Aorta (tissue), 5 donors: ENCODE results near the gene PDIA5. TPM values are rescaled to one million over a fixed set of nuclear protein-coding genes. Genes with fewer than 3 reads are reported as not detected.

Experiments used
- ATAC-seq: fragments of 200-7000 bp; cut with Tn5 transposase; one replicate; pipeline ENCODE4 v1.9.1; 2022; ENCODE audit warnings: moderate library complexity; ENCODE audit not compliant: low FRiP score
- DNase-seq, 2 donors: peaks; one replicate each; pipeline ENCODE4 v3.0.0-alpha.2; 2020
- H3K27ac ChIP-seq, 2 donors: one replicate each; pipeline ENCODE4 v1.5.1; 2013; ENCODE audit warnings: low read length in 2 of 2, mild to moderate bottlenecking in 2 of 2, moderate library complexity in 2 of 2, control low read depth in 1 of 2, inconsistent platforms in 1 of 2, low read depth in 1 of 2
- H3K27me3 ChIP-seq, 2 donors: one replicate each; pipeline ENCODE4 v1.6.1; 2013; ENCODE audit warnings: control low read depth in 1 of 2, low read length in 1 of 2, mild to moderate bottlenecking in 1 of 2, moderate library complexity in 1 of 2; ENCODE audit not compliant: insufficient read depth in 2 of 2, control insufficient read depth in 1 of 2
- H3K36me3 ChIP-seq, 2 donors: one replicate each; pipeline ENCODE4 v1.6.1; 2013; ENCODE audit warnings: control low read depth in 1 of 2, low read length in 1 of 2, mild to moderate bottlenecking in 1 of 2; ENCODE audit not compliant: insufficient read depth in 2 of 2, control insufficient read depth in 1 of 2
- H3K4me1 ChIP-seq, 2 donors: one replicate each; pipeline ENCODE4 v1.6.1; 2013; ENCODE audit warnings: low read length in 2 of 2, control low read depth in 1 of 2, mild to moderate bottlenecking in 1 of 2, moderate library complexity in 1 of 2; ENCODE audit not compliant: insufficient read depth in 2 of 2, control insufficient read depth in 1 of 2
- H3K4me3 ChIP-seq, 2 donors: one replicate each; pipeline ENCODE4 v1.5.1; 2013; ENCODE audit warnings: low read length in 2 of 2, control low read depth in 1 of 2, mild to moderate bottlenecking in 1 of 2
- H3K9me3 ChIP-seq: one replicate; pipeline ENCODE4 v1.6.1; 2013; ENCODE audit warnings: mild to moderate bottlenecking, low read length; ENCODE audit not compliant: control insufficient read depth
- WGBS, 2 donors: extraction: QIAGEN DNeasy Blood & Tissue Kit; methylation state at CpG; one replicate each; pipeline ENCODE4 v1.1.7; 2013; 5-methylcytosine and 5-hydroxymethylcytosine counted together
- intact Hi-C, 2 donors: fragments of 100-400 bp; cut with DNase I; formaldehyde crosslinking; loops; one replicate each; pipeline versions ENCODE4 v1.14.2 to v1.15.0; 2022
- polyA plus RNA-seq, 2 donors: library from polyadenylated mRNA; stranded (reverse); fragments of 200-250 nt; gene quantifications; one replicate each; pipeline ENCODE4 v1.2.3, GENCODE V29; 2013
- total RNA-seq, 2 donors: library from RNA; stranded (reverse); fragmentation: NEBNext Ultra II Directional; extraction: Animal tissue kit (Norgen Biotek cat#: 25700); gene quantifications; one replicate each; pipeline ENCODE4 v1.2.1, GENCODE V29; 2021
- donor health status: healthy with polysubstance abuse.
- donor health status: Bipolar disorder and iron deficiency.
- donor health status: DM: no; HTN: no; CAD: no.
- donor health status: DM: no; HTN: no; CAD: no.
- donor health status: DM: yes; HTN: yes; CAD: no.

Gene PDIA5
- total and polyA plus RNA-seq, 4 donors, result 8.6 to 50.4 (median 30.4) TPM

- DNase-seq (no peak), ATAC-seq (no peak)
- no peaks in the 10 kb centered on the region for H3K27me3 ChIP-seq
- no peak overlapping the region for H3K27ac ChIP-seq
- no peak overlapping the region for H3K4me3 ChIP-seq
- intact Hi-C loops, result no loop called here
- H3K36me3 ChIP-seq, result peaks cover 4 to 10% of the 10 kb centered on the region in 2 donors
- no peaks in the 10 kb centered on the region for H3K9me3 ChIP-seq
- 93 to 94% methylated on average over 7 of the region's 7 CpGs for WGBS, 2 donors
- no peaks in the 10 kb centered on the region for H3K4me1 ChIP-seq
Observed at GRCh38 chr3:123161167-123161566, 94.3 kb downstream of the PDIA5 start.

DNA sequence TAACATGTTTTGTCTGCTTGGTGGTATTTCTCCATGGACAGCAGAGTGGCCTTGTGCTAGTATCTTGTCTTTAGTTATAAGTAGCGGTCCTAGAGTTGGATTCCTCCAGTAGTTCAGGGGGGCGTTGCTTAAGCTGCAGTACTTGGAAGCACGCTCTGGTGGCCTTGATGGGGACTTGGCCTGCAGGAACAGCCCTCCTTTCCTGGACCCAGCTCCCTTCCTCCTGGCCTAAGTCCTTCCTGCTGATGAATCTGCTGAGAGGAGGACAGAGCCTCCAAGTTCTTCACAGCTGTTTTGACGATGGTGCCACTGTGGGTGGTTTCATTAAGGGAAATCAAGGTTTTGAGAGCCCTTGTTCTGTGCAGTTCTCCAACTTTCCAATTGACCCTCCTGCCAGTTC is 96.3 kb downstream of the PDIA5 start:
- intact Hi-C loops, result no loop called here
- Histone ChIP-seq H3K27ac (no peak overlapping the region), H3K4me1 (no peaks in the 10 kb centered on the region), H3K4me3 (no peak overlapping the region), H3K9me3 (no peaks in the 10 kb centered on the region), H3K36me3 (peaks cover 4 to 9% of the 10 kb centered on the region in 2 donors), H3K27me3 (no peaks in the 10 kb centered on the region)
- 83 to 88% methylated on average over 4 of the region's 4 CpGs for WGBS, 2 donors
- ATAC-seq (no peak), DNase-seq (no peak)

DNA sequence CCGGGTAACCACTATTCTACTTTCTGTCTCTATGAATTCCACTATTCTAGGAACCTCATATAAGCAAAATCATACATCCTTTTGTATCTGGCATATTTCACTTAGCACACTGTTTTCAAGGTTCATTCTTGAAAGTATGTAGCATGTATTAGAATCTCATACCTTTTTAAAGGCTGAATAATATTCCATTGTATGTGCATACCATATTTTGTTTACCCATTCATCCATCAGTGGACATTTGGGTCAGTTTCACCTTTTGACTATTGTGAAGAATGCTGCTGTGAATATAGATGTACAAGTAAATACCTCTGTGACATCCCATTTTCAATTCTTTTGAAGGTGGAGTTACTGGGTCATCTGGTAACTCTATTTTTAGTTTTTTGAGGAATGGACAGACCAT is 98.3 kb downstream of the PDIA5 start:
- no peak overlapping the region for H3K27ac ChIP-seq
- 93 to 100% methylated on average over 1 of the region's 1 CpG for WGBS, 2 donors
- H3K36me3 ChIP-seq, result peaks cover 4 to 7% of the 10 kb centered on the region in 2 donors
- no peak overlapping the region for H3K4me3 ChIP-seq
- no peaks in the 10 kb centered on the region for H3K27me3 ChIP-seq
- H3K9me3 ChIP-seq, result no peaks in the 10 kb centered on the region
- H3K4me1 ChIP-seq, result no peaks in the 10 kb centered on the region
- intact Hi-C loops, result no loop called here
- ATAC-seq (no peak), DNase-seq (no peak)

GRCh38 chr3:123167686-123168085 is 100.9 kb downstream of the PDIA5 start:
- H3K4me3 ChIP-seq, result no peak overlapping the region
- DNase-seq (no peak), ATAC-seq (no peak)
- no peak overlapping the region for H3K27ac ChIP-seq
- intact Hi-C loops, result no loop called here
- H3K9me3 ChIP-seq, result no peaks in the 10 kb centered on the region
- no peaks in the 10 kb centered on the region for H3K27me3 ChIP-seq
- WGBS, 2 donors, result 96 to 99% methylated on average over 2 of the region's 2 CpGs
- peaks cover 3 to 4% of the 10 kb centered on the region in 2 donors for H3K36me3 ChIP-seq
- no peaks in the 10 kb centered on the region for H3K4me1 ChIP-seq

DNA sequence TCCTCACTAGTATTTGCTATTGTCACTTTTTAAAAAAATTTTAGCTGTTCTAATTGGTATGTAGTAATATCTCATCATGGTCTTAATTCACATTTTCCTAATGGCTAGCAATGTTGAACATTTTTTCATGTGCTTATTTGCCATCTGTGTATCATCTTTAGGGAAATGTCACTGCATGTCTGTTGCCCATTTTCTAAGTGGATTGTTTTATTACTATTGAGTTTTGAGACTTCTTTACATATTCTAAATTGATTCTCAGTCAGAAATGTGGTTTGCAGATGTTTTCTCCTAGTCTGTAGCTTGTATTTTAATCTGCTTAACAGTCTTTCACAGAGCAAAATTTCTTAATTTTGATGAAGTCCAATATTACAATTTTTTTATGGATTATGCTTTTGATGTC is 101.3 kb downstream of the PDIA5 start:
- DNase-seq, result no peak
- no peak for ATAC-seq
- no peaks in the 10 kb centered on the region for H3K9me3 ChIP-seq
- H3K36me3 ChIP-seq, result peaks cover 3 to 4% of the 10 kb centered on the region in 2 donors
- H3K4me3 ChIP-seq, result no peak overlapping the region
- intact Hi-C loops, result no loop called here
- no peak overlapping the region for H3K27ac ChIP-seq
- no peaks in the 10 kb centered on the region for H3K27me3 ChIP-seq
- H3K4me1 ChIP-seq, result no peaks in the 10 kb centered on the region

DNA sequence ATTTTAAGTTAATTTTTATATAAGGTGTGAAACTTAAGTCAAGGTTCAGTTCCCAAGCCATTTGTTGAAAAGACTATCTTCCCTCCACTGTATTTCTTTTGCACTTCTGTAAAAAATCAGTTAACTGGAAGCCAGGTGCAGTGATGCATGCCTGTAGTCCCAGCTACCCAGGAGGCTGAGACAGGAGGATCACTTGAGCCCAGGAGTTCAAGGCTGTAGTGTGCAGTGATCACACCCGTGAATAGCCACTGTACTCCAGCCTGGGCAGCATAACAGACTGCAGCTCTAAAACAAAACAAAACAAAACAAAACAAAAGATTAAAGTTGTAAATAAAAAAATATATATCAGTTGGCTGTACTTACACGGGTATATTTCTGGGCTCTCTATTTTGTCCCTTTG is 101.8 kb downstream of the PDIA5 start:
- DNase-seq (no peak), ATAC-seq (no peak)
- Histone ChIP-seq H3K4me3 (no peak overlapping the region), H3K27ac (no peak overlapping the region), H3K4me1 (no peaks in the 10 kb centered on the region), H3K27me3 (no peaks in the 10 kb centered on the region), H3K9me3 (no peaks in the 10 kb centered on the region), H3K36me3 (peaks cover 3 to 4% of the 10 kb centered on the region in 2 donors)
- 77% methylated on average over 2 of the region's 2 CpGs for WGBS, 2 donors
- intact Hi-C loops, result no loop called here

- DNase-seq, result no peak
- Histone ChIP-seq H3K36me3 (peaks cover 0 to 4% of the 10 kb centered on the region in 2 donors), H3K4me3 (no peak overlapping the region), H3K4me1 (no peaks in the 10 kb centered on the region), H3K27me3 (no peaks in the 10 kb centered on the region), H3K9me3 (no peaks in the 10 kb centered on the region), H3K27ac (no peak overlapping the region)
- no peak for ATAC-seq
- intact Hi-C loops, result no loop called here
- 39 to 42% methylated on average over 5 of the region's 5 CpGs for WGBS, 2 donors
Observed at GRCh38 chr3:123169492-123169929, 102.7 kb downstream of the PDIA5 start.

DNA sequence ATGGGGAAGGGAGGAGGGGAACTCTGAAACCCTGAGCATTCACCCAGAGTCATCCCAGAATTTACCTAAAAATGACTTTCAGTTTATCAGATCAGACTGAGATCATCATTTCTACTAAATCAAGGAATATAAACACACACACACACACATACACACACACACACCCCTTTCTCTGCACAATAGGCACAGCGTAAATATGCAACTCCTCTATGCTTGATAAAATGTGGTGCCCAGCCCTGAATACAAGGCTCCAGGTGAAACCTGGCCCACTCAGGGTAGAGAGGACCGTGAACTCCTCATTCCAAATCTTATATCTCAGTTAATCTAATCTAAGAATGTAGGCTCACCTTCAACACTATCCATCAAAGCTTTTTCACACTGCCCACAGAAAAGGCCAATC is 103.1 kb downstream of the PDIA5 start:
- Histone ChIP-seq H3K4me1 (no peaks in the 10 kb centered on the region), H3K27me3 (no peaks in the 10 kb centered on the region), H3K27ac (no peak overlapping the region), H3K9me3 (no peaks in the 10 kb centered on the region), H3K36me3 (no peaks in the 10 kb centered on the region), H3K4me3 (no peak overlapping the region)
- 40 to 49% methylated on average over 2 of the region's 2 CpGs for WGBS, 2 donors
- DNase-seq, result no peak
- intact Hi-C loops, result no loop called here
- no peak for ATAC-seq

- WGBS, 2 donors, result 93 to 94% methylated on average over 5 of the region's 5 CpGs
- Histone ChIP-seq H3K9me3 (no peaks in the 10 kb centered on the region), H3K27ac (no peak overlapping the region), H3K4me3 (no peak overlapping the region), H3K4me1 (no peaks in the 10 kb centered on the region), H3K36me3 (no peaks in the 10 kb centered on the region), H3K27me3 (no peaks in the 10 kb centered on the region)
- DNase-seq (no peak), ATAC-seq (no peak)
- intact Hi-C loops, result no loop called here
Observed at GRCh38 chr3:123180791-123181190, 114.0 kb downstream of the PDIA5 start.
